Measurements from ENCODE around the gene LCORL.
A peak's percentile ranks its signal among the peaks of the same experiment; 100 is the strongest.
"Not testable (repeated sequence)": the region's sequence is repeated elsewhere in the genome, so short reads cannot be mapped to it uniquely, and the experiment has no call there.

The LCORL gene

DNA sequence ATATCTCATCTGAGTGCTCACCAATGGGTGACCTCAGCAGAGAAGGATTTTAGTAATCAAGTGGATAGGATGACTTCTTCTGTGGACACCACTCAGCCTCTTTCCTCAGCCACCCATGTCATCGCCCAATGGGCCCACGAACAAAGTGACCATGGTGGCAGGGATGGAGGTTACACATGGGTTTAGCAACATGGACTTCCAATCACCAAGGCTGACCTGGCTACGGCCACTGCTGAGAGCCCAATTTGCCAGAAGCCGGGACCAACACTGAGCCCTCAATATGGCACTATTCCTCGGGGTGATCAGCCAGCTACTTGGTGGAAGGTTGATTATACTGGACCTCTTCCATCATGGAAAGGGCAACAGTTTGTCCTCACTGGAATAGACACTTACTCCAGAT is 97.4 kb downstream of the LCORL start:
- DNase-seq: no peak

DNA sequence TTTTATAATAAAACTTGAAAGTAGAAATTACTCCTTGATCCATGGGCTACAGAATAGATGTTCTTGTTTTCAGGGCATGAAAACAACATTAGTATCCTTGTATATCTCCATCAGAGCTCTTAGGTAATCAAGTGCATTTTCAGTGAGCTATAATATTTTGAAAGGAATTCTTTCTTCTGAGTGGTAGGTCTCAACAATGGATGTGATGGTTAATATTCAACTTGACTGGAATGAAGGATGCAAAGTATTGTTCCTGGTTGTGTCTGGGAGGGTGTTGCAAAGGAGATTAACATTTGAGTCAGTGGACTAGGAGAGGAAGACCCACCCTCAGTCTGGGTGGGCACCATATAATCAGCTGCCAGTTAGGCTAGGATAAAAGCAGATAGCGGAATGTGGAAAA is 100.1 kb downstream of the LCORL start:
- no peak for DNase-seq

- no peak for DNase-seq
Measured at GRCh38 chr4:17920681-17921080, 100.9 kb downstream of the LCORL start.

- no peak for DNase-seq
Measured at GRCh38 chr4:17915439-17915838, 106.1 kb downstream of the LCORL start.

DNA sequence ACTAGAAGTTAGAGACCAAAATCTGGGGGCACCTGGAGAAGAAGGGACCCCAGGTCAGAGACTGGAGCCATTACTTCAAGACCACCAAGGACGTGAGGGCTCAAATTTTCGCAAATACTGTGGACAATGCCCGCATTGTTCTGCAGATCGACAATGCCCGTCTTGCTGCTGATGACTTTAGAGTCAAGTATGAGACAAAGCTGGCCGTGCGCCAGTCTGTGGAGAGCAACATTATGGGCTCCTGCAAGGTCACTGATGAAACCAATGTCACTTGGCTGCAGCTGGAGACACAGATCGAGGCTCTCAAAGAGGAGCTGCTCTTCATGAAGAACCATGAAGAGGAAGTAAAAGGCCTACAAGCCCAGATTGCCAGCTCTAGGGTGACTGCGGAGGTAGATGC is 109.5 kb downstream of the LCORL start:
- no peak for DNase-seq

GRCh38 chr4:17911608-17912007 is 109.9 kb downstream of the LCORL start:
- DNase-seq: no peak

GRCh38 chr4:17898553-17899055 is 123.0 kb downstream of the LCORL start:
- DNase-seq: no peak

DNA sequence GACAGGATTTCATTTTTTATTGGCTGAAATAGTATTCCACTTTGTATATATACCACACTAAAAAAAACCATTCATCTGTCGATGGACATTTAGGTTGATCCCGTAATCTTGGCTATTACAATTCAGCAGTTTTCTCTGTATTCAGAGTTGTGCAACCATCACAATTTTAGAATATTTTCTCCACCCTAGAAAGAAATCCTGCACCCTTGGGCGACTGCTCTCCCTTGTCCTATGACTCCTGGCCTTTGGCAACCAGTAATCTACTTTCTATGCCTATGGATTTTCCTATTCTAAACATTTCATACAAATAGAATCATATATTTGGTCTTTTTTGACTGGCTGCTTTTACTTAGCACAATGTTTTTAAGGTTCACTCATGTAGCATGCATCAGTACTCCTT is 126.1 kb downstream of the LCORL start:
- DNase-seq: no peak

- DNase-seq: no peak
Measured at GRCh38 chr4:17894421-17894820, 127.1 kb downstream of the LCORL start.

- no peak for DNase-seq
Measured at GRCh38 chr4:17889692-17890091, 131.9 kb downstream of the LCORL start.

DNA sequence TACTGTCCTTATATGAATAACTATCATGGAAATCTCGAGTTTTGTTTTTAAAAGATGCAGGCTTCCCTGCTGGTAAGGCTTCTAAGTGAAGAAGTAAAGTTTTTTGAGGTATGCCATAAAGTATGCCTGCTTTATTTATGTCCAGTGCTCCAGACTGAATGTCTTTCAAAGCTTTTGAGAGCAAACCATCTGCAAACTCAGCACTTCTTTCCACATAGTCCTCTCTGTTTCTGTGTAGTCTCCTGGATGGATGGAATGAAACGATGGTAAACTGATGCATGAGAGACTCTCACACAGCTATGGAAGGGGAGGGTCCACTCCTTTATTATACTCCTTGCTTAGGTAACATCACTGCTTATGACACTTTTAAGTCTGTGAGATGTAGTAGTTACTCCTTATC is 137.0 kb downstream of the LCORL start:
- no peak for DNase-seq

DNA sequence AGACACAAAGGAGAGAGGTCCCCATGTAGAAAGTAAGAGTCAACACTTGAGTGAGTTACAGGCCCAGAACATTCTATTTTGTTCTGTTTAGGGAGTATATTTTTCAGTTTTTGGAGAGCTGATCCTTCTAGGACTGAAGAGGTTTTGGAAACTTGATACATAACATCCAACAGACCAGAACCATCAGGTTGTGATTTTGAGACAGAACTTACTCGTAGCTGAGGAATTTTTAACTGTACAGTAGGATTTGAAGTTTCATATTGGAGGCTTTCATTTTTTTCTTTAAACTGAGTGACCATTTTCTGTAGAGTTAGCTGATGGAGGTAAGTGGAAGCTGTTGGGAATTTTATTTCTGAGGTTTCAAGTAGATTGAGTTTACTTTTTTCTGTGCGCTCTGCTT is 137.5 kb downstream of the LCORL start:
- no peak for DNase-seq

- no peak for DNase-seq
Measured at GRCh38 chr4:17877661-17878060, 143.9 kb downstream of the LCORL start.

DNA sequence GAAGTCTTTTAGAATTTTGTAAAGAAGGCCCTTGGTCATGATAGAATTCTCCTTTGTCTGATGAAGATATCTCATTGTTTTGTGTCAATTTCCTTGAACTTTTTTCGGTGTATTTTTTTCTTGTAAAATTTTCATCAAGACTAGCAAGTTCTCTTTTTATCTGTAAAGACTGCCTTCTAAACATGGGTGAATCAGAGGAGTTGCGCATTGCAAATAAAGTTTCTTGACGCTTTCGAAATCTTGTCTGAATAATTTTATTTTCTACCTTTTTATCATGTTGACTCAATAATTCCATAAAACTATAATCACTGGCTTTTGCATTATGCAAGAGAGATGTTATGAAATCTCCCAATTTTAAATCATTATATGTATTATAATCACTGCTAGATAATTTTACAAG is 144.6 kb downstream of the LCORL start:
- no peak for DNase-seq

DNA sequence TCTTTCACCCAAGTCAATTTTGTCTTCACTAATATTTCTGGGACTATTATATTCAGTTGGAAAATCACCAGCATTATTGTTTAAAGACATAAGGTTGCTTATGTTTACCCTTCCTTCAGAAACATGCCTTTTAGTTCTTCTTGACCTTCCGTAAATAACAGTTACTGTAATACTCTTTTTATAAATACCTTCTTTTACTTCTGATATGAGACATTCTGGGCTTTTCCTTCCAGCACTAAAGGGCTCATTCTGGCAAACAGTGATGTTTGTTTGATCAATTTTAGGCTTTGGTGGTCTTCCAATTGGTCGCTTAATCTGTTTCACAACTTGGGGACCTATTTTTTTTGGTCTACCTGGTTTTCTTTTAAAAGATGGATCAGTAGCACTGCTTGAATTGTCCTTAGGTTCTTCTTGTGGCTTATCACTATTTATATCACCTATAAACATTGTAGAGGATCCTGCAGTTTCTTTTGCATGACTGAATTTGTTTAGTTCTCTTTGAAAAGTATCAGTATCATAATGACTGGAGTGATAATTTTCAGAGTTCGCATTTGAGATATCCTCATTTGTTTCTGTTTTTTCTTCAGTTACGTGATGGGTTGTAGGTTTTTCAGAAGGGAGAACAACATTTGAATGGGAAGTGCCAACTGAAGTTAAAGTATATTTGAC is 146.0 kb downstream of the LCORL start:
- DNase-seq: peak in 1 of 5 experiments; percentile 22

DNA sequence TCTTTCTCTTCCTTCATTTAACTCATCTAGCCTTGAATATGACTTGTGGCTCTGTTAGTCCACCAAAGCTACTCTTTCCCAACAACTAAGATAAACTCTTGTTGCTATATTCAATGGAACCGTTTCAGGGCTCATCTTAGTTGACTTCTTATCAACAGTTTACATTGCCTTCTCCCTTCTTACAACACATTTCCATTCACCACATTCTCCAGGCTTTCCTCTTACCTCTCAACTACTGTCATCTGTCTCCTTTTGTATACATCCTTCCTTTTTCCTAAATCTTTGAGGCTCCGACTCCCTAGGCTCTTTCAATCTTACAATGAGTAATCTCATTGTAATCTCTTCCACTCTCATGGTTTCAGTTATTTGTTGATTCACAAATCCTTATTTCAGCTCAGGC is 152.2 kb downstream of the LCORL start:
- no peak for DNase-seq

GRCh38 chr4:17867276-17867675 is 154.3 kb downstream of the LCORL start:
- DNase-seq: no peak

DNA sequence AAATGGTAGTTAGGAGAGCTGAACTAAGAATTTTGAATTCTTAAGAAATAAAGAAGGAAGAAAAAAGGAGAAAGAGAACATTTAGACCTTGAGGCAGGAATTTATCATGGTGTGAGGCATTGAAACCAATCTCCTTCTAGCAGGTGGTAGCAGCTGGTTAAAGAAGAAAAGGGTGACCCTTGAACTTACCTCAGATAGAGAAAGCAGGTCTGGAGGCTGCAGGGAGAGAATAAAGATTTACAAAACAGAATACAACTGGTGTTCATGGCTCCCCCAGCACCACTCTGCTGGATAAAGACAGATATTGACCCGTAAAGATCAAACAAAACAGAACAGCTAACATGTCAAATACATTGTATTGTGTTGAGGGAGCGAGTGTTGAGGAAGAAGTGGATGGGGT is 154.7 kb downstream of the LCORL start:
- DNase-seq: no peak

DNA sequence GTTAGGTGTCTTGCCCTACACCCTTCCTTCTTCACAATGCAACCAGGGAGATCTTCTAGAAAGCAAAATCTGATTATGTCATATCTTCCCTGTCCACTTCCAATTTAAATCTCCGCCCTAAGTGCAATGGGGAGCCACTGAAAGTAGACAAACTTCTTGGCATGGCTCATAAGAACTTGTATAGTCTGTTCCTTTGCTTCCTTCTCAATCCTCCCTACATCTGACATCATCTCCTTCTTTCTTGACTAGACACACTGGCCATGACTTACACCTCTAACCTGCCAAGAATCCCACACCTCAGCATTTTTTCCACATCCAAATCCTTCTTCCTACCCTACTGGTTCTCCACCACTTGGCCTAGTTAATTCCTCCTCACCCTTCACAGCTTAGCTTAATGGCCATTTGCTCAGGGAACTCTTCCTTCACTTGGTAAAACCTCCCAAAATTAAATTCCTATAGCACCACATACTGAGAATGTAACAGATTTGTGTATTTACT is 155.6 kb downstream of the LCORL start:
- no peak for DNase-seq

DNA sequence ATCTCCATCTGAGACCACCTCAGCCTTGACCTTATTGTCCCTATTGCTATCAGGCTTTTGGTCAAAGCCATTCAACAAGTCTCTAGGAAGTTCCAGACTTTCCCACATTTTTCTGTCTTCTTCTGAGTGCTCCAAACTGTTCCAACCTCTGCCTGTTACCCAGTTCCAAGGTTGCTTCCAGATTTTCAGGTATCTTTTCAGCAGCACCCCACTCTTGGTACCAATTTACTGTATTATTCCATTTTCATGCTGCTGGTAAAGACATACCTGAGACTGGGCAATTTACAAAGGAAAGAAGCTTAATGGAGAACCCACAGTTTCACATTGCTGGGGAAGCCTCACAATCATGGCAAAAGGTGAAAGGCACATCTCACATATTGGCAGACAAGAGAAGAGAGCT is 159.6 kb downstream of the LCORL start:
- DNase-seq: not testable (repeated sequence)

- DNase-seq: no peak
Measured at GRCh38 chr4:17859793-17860406, 161.7 kb downstream of the LCORL start.

GRCh38 chr4:17854036-17854435 is 167.5 kb downstream of the LCORL start:
- DNase-seq: no peak

DNA sequence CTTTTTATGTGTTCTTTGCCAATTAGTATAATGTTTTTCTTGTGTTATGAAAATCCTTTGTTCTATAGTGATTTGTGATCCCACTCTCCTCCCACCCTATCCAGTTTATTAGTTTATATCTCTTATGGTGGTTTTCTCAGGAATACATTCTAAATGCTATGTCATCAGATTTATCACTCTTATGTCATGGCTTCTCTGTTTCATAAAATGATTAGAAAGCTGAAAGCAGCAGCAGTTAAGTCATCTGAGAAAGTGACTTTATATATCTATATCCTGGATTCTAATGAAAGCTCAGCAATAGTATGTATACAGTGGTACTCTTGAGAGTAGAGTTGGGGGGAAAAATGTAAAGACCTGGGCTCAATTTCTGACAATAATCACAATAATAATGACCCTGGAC is 169.6 kb downstream of the LCORL start:
- DNase-seq: no peak

GRCh38 chr4:17850295-17850694 is 171.3 kb downstream of the LCORL start:
- DNase-seq: not testable (repeated sequence)

DNA sequence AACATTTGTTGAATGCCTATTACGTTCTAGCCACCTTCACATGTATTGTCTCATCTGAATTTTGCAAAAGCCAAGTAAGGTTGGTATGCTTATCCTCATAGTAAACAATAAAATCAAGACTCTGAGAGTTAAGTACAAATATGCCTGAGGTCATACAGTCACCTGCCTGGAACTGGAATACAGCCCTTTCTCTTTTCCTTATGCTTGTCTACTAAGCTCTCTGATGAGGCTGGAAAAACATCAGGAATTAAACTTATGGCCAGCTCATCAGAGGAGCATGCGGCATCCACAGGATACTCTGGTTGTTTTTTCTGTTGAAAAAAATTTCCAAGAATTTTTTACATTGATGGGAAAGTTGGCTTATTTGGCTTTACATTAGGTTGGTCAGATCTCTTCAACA is 175.3 kb downstream of the LCORL start:
- DNase-seq: no peak

Data from T-helper 2 cell (primary cell).